Activated CD4-positive, alpha-beta T cell treated with anti-CD3 and anti-CD28 coated beads, Interleukin-2, amount 50 U/mL, for 1 hour (primary cell): ENCODE data around the gene C1orf174.

ENCODE experiments used
- DNase-seq: peaks from one replicate; pipeline ENCODE4 v3.0.0-alpha.2; 2020

The C1orf174 gene

DNA sequence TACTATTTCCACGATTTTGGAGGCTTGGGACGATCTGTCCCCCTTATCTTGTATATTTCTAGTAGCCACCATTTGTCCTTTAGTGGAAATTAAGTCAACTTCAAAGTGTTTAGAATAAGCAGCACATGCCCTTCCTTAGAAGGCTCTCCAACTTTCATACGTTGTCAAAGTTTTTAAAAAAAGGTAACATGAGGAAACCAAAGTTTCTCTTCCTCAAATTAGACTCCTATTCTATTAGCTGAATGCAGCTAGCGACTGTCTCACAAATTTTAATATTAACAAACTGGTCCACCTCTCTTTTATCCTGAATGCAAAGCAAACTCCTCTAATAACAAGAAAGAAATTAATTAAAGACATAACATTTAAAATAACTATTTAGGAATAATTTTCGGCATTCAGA is 6.9 kb downstream of the C1orf174 start:
- no peak for DNase-seq

- no peak for DNase-seq
Observed at GRCh38 chr1:3892748-3893147, 7.3 kb downstream of the C1orf174 start.

GRCh38 chr1:3891329-3891865 is 8.7 kb downstream of the C1orf174 start:
- DNase-seq = no peak

DNA sequence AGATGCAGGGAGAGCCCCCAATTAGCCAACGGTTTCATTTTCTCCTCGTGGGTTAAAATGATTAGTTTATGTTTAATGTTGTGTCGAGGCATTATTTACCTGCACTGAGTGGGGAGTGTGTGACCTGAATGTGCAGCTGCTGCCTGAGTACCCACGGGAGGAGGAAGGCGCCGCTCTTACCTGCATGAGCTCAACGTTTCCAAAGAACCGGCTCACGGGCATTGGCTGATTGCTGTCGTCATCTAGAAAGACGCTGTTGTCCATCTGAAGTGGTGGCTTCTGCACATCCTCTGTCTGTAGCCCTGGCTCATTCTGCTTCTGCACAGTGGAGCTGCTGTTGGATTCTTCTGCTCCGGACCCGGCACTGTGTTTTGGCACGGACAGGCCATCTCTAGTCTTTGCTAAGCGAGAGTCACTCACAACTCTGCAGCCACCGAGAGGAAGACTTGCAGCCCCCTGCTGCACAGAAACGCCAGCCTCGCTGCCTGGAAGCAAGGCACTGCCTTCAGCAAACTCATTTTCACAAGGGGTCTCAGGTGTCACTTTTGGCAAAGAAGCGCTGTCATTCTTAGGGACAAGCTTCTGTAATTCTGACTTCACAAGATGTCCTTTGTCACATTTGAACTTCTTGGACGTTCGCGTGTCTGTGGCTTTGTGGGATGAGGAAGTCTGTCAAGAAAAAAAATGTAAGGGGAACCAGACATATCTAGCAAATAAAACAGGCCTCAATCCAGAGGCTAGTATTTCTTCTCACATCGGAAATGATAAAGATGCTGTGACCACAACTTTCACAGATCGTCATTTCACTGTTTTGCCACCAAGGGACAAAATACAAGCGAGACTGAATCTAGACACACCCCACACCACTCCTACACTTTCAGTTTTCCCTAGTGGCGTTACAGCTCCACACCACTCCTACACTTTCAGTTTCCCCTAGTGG is 9.4 kb downstream of the C1orf174 start:
- DNase-seq = no peak

DNA sequence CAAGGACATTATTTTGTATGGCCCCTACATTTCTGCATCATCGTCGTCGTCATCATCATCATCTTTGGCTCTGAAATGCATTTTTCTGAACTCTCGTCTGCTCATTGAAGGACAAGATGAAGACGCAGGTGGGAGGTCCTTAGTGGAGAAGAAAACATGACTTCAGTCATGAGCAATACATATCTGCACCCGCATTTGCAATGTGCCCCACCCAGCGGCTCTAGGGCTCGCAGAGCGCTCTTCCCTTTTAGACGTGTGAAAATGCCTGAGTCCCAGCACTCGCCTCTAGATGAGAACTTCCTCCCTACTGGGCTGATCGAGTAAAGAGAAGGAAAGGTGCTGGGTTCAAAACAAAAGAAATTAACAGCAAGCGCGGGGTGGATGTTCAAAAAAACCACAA is 10.1 kb downstream of the C1orf174 start:
- no peak for DNase-seq

DNA sequence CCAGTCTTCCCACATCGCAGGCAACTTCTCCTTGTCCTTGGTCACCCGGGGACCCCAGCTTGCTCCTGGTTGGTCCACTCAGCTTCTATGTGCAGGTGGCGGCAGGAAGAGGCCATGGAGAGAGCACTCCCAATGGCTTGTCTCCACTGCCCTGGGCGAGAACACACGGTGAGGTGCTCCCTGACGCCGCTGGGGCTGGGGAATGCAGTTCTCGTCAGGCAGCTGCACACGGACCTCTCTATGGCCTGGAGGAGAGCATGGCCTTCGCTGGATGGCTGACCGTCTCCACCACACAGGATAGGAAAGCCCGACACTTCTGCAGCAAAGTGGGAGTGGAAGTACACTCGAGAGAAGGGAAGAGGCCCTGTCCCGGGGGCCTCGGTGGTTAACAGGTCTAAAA is 11.8 kb downstream of the C1orf174 start:
- DNase-seq = no peak

DNA sequence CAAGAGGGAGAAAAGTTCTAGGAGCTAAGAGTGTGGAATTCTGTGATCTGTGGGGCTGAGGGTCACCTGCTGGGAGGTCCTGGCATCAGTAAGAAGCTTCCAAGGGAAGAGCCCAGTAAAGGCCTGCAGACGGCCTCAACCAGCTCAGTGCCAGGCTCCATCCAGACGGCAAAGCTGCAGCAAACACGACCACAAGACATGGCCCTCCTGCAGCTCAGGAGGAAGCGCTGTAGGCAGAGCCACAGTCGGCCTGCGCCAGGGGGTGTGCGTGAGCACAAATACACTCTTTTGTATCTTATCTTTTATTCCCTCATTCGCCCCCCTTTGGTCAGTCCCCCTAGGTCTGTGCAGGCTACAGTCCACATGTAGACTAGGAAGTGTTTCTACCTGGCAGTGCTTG is 13.4 kb downstream of the C1orf174 start:
- no peak for DNase-seq

- DNase-seq = no peak
Observed at GRCh38 chr1:3886106-3886670, 13.9 kb downstream of the C1orf174 start.

DNA sequence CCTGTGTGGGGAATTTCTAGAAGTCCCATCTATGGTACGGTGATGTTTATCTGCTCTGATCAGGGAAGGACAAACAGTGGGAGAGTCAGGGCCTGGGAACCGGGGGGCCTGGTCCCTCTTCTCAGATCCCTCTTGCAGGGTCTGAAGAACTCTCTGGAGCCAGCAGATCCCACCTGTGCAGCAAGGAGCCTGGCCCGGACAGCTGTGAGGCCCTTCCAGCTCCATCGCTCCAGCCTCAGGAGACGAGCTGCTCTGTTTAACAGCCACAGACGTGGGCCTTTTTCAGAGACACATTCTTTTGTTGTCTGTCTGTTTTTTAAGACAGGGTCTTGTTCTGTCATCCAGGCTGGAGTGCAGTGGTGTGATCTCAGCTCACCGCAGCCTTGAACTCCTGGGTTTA is 14.5 kb downstream of the C1orf174 start:
- DNase-seq = no peak

DNA sequence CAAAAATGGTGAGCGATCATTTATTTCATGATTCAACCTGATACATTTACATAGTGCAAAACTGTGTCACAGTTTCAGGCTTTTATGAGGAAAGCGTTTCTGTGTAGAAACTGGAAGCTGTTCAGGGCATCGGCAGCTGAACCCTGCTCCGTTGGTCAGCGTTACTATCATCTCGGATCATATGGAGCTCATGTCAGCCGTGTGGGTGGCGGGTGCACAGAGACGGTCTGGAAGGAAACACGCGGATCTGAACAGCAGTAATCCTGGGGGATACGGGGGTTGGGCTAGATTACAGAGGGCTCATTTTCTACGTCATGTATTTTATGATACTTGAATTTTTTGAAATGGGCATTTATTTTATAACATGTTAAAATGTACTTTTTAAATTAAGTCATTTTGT is 15.1 kb downstream of the C1orf174 start:
- no peak for DNase-seq

DNA sequence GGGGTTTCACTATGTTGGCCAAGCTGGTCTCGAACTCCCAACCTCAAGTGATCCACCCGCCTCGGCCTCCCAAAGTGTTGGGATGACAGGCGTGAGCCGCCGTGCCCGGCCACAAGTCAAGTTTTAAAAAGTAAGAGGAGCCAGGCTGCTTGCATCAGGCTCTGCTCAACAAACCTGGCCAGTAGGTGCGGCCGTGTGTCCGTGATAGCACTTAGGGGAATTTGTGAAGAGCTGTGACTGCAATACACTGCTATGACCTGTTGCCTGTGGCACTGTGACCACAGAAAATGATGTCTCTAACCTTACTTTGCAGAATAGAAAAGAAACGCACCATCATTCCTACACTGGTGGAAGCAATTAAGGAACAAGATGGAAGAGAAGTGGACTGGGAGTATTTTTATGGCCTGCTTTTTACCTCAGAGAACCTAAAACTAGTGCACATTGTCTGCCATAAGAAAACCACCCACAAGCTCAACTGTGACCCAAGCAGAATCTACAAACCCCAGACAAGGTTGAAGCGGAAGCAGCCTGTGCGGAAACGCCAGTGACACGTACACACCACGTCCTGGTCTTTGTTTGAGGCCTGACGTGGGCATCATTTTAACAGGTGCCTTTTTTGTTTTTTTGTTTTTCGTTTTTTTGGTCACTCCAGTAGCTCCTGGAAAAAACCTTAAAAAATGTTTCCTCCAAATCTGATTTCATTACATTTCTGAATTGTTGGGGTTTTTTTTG is 16.7 kb downstream of the C1orf174 start:
- no peak for DNase-seq

DNA sequence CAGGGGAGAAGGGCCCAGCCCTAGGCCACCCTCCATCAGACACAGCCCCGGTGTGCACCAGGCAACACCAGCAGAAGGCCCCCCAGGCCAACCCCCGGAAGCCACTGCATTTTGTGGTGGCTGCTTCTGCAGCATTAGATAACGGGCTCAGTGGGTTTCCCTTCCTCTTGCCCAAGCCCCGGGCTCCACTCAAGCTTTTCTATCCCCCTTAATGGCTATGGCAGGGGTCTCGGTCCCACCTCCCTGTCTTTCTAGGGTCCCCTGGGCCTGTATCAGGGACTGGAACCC is 18.9 kb downstream of the C1orf174 start:
- DNase-seq = no peak

GRCh38 chr1:3880429-3881192 is 19.5 kb downstream of the C1orf174 start:
- no peak for DNase-seq

- DNase-seq = no peak
Observed at GRCh38 chr1:3879787-3880428, 20.2 kb downstream of the C1orf174 start.

GRCh38 chr1:3879099-3879498 is 21.0 kb downstream of the C1orf174 start:
- DNase-seq = no peak

- DNase-seq = no peak
Observed at GRCh38 chr1:3876716-3877115, 23.4 kb downstream of the C1orf174 start.

- no peak for DNase-seq
Observed at GRCh38 chr1:3874736-3875135, 25.3 kb downstream of the C1orf174 start.

- no peak for DNase-seq
Observed at GRCh38 chr1:3872546-3872945, 27.5 kb downstream of the C1orf174 start.

- DNase-seq = no peak
Observed at GRCh38 chr1:3871451-3871805, 28.6 kb downstream of the C1orf174 start.

- DNase-seq = no peak
Observed at GRCh38 chr1:3869751-3870301, 30.2 kb downstream of the C1orf174 start.

- DNase-seq = no peak
Observed at GRCh38 chr1:3868464-3869006, 31.5 kb downstream of the C1orf174 start.

DNA sequence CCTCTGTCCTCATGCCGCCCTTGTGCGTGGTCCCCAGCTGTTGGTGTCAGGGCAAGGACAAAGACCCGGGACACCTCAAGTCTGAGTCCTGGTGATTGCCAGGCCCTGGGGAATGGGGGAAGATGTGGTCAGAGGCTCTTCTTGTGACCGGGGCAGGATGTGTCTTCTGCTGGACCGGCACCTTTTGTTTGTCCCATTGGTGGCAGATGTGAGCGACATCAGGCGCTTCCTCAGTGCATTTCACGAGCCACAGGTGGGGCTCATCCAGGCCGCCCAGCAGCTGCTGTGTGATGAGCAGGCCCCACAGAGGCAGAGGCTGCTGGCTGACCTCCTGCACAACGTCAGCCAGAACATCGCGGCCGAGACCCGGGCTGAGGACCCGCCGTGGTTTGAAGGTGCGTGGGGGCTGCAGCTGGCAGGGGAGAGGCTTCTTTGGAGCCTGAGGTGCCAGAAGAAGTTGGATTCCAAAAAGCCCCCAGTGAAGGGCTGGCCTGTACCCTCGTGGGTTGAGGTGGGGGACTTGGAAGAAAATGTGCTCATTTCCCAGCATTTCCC is 34.4 kb downstream of the C1orf174 start:
- no peak for DNase-seq
